Measurements from ENCODE around the gene JAGN1. TPM values are rescaled to one million over a fixed set of nuclear protein-coding genes. Genes with fewer than 3 reads are reported as not detected.
A peak's percentile ranks its signal among the peaks of the same experiment; 100 is the strongest.
"Not testable (repeated sequence)": the region's sequence is repeated elsewhere in the genome, so short reads cannot be mapped to it uniquely, and the experiment has no call there.

Gene JAGN1
- total RNA-seq, 1 donor from 2014 or later = 13.2 TPM

DNA sequence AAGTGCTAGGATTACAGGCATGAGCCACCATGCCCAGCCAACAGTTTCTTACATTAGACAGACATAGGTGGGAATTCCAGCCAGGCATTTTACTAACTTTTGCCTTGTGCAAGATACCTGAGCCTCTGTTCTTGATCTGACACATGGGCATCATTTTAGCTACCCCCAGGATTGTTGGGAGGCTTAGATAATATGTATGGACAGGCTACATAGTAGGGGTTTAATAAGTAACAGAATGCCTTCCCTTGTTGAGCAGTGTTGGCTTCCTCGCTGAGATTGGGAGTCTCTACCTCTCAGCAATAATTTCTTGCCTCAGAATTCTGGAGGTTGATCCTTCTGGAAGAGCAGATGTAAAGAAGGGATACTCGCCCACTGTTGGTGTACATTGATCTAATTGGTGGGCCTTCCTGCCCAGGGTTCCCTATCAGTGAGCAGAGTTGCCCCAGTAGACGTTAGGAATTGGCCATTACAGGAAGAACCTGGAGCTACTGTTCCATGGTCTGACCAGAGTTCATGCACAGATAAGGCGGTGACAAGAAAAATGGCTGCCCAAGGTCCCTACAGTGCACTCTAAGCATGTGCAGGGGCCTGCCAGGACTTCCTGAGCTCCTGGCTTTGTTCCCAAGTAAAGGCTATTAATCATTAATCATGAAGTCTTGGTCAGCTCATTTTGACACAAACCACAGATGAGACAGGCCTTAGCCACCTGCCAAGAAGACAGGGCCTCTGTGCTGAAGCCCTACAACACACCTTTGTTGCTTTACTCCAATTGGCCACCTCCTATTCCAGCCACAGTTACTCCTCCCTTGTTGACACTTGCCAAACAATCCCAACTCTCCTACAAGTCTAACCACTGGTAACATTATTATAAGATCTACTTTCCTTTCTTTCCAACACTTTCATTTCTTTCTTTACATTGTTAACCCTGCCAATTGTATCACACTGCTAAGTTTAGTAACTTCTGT, 7.3 kb downstream of the JAGN1 start:
- no peak for DNase-seq (ENCODE audit: low spot score)

DNA sequence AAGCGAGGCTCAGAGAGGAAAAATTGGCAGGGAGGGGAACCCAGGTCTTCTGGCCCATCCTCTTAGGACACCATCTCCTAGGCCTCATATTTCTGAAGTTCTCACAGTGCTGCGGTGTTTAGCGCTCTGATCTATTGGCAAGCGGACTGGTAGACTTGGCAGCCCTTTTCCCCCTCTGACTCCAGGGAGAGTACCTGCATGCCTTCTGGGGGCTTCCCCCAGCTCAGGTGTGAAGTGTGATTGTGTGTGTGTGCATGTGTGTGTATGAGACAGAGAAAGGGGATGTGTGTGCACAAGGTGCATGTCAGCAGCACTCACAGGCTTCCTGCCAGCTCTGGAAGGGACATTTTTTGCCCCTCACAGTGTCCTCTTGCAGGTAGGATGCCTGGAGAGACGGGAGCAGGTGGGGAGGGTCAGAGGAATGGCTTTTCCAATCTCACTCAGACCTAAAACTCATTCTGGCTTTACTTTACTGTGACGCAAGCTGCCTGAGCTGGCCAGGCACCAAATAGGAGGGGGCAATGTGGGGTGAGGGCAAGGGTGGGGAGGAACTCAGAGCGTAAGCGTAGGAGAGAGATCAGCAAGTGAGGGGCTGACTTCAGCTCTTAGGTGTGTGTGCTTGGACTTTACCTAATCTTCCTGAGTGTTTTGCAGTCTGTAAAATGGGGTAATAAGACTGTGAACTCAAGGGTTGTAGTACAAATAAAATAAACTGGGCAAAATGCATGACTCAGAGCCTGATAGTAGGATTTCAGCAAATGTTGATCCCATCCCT, 8.2 kb downstream of the JAGN1 start:
- DNase-seq (ENCODE audit: low spot score) = no peak

DNA sequence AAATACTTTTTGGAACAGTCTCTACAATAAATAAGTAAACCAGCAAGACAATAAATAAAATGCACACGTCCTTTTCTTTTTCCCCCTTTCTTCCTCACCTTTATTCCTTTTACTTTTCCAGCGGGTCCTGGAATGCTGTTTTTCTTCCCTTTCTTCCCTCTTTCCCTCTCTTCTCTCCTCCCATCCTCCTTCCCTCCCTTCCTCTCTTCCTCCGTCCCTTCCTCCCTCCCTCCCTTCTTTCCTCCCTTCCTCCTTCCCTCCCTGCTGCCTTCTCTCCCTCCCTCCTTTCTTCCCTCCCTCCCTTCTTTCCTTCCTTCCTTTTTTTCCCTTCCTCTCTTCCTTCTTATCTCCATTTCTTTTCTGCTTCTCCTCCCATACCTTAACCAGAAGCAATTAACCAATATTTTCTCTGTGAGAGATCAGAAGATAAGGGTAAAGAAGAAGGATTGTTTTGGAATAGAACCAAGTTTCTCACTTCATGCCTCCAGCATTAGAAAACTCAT, 8.9 kb downstream of the JAGN1 start:
- no peak for DNase-seq (ENCODE audit: low spot score)

DNA sequence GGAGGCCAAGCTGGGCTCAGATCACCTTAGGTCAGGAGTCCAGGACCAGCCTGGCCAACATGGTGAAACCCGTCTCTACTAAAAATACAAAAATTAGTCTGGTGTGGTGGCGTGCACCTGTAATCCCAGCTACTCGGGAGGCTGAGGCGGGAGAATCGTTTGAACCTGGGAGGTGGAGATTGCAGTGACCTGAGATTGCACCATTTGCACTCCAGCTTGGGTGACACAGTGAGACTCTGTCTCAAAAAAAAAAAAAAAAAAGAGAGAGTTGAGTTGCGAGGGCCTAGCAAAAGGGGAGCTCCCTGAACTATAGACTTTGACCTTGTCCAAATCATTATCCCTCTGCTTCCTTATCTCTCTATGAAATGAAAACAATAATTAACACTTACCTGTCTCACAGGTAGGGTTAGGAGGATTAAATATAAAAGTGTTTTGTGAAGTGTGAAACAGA, 10.6 kb downstream of the JAGN1 start:
- DNase-seq (ENCODE audit: low spot score) = not testable (repeated sequence)

DNA sequence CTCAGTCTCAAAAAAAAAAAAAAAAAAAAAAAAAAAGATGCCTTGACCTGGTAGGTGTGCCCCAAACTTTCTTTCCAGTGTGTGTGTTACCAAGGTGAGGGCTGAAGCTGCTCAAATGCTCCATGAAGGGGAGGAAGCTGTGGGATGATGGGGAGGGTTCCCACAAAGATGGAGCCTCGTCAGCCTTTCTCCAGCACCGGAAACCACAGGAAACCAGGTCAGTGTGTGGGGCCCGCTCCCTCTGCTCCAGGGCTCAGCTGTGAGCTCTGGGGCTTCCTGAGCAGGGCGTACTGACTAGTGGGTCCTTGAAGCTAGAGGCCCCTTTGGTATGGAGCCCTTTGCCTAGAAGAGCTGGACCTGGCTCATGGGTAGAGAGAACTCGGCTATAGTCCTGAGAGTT, 11.6 kb downstream of the JAGN1 start:
- no peak for DNase-seq (ENCODE audit: low spot score)

DNA sequence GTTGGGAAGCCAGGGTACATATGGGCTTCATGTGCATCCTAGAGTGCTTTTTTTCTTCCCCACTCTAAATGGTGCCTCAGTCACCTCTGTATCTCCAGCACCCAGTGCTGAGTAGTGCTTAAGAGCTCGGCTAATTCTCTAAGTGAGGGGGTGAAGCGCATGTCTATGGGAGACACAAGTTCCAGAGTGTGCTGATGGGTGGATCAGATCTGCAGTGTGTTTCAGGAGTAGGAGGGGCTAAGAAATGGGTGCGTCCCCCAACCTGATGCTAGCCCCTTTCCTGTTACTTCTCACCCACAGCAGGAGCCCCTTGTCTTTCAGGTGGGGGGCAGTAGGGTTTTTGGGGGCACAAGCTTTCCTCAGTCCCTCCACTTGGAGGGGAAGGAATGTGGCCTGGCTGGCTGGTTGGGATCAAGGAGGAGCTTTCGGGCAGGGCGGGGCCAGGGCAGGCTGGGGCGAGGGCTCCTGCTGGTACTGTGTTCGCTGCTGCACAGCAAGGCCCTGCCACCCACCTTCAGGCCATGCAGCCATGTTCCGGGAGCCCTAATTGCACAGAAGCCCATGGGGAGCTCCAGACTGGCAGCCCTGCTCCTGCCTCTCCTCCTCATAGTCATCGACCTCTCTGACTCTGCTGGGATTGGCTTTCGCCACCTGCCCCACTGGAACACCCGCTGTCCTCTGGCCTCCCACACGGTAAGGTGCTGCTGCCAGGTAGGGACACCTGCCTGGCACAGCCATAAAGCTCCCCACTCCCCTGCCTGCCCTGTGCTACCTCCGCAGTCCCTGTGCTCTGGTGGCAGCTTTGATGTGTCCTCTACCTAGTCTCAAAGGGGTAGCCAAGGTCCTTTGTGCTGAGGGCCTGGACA, 12.2 kb downstream of the JAGN1 start, which contains the start of gene IL17RE:
TSS of gene IL17RE (plus strand) at position 477 of the 866 bp plus-strand sequence. CDS start at position 562, 85 bp downstream.
- peak; percentile 58 for DNase-seq (ENCODE audit: low spot score)

DNA sequence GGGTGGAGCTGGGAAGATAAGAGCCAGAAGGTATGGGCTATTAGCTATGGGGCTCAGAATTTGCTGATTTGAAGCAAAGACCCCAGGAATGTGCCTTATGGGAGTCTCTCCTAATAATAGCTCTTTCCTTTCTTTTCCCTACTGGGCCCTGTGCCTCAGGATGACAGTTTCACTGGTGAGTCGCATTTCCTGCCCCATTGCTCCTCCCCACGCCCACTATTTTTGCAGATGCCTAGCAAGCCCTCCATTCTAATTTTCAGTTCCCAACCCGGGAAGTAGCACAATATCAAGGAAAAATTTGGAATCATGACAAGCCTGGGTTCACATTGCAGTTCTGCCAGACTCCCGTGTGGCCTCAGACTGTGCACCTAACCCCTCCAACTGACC, 12.8 kb downstream of the JAGN1 start:
- no peak for DNase-seq (ENCODE audit: low spot score)

DNA sequence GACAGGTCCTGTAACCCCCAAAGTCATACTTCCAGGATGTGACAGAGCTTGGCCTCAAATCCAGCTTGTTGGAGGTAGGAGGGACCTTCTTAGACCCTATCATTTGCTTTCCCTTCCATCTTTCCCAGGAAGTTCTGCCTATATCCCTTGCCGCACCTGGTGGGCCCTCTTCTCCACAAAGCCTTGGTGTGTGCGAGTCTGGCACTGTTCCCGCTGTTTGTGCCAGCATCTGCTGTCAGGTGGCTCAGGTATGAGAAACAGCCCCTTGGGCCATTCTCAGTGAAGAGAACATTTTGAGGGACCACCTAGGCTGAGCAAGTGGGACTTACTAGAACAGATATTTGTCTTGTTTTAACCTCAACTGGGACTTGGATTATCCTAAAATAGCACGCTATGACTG, 13.5 kb downstream of the JAGN1 start:
- DNase-seq (ENCODE audit: low spot score) = no peak

DNA sequence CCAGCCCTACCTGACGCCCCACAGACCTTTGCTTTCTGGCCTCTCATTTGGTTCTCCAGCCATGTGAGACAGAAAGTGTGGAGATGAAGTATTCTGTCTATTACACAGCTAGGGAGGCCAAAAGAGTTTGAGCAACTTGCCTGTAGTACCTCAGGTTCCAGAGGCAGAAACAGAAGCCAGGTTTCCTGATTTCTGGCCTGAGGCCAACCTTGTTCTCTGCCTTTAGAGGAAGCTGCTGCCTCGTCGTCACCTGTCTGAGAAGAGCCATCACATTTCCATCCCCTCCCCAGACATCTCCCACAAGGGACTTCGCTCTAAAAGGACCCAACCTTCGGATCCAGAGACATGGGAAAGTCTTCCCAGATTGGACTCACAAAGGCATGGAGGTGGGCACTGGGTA, 16.1 kb downstream of the JAGN1 start:
- no peak for DNase-seq (ENCODE audit: low spot score)

DNA sequence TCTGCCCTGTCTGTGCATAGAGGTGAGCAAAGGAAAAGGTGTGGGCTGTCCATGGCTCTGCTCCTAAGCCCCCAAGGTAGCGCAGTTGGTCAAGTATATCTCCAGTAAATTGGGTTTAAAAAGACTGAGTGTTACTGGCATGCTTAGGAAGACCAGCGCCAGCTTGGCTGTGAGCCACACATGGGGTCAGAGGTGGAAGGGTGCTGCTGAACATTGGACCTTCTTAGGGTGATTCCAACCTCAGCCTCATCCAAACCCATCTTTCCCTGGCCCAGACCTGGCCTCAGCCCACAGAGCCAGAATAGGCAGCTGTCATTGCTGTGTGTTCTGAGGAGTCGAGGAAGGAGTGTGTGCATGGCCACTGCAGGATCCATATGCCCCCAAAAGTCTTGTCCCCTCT, 17.9 kb downstream of the JAGN1 start:
- no peak for DNase-seq (ENCODE audit: low spot score)

DNA sequence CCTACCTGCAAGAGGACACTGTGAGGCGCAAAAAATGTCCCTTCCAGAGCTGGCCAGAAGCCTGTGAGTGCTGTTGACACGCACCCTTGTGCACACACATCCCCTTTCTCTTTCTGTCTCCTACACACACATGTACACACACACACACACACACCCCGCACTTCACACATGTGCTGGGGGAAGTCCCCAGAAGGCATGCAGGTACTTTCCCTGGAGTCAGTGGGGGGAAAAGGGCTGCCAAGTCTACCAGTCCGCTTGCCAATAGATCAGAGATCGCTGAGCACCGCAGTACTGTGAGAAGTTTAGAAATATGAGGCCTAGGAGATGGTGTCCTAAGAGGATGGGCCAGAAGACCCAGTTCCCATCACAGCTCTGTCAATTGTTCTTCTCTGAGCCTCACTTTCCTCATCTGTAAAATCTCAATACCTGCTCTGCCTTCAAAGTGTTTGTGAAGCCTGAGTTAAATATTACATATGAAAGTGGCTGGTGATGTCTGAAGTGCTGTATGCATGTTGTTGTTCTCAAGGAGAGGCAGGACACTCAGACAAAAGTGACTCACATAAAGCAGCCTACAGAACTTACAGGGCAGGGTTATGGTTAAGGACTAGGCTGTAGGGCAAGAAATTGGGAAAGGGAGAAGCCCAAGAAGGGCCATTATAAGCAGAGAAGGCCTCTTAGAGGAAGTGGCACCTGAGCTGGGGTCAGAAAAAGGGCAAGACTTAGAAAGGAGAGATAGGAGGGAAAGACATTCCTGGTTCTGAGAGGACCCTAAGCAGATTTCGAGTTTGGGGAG, 19.0 kb downstream of the JAGN1 start:
- DNase-seq (ENCODE audit: low spot score) = no peak

DNA sequence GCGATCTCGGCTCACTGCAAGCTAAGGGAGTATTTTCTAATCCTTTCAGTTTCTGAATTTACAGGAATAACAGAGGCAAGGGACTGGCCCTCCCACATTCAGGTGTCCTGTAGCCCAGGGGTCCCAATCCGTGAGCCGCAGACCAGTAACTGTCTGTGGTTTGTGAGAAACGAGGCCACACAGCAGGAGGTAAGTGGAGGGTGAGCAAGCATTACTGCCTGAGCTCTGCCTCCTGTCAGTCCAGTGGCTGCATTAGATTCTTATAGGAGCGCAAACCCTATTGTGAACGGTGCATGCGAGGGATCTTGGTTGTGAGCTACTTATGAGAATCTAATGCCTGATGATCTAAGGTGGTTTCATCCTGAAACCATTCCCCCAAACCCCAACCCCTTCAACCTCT, 21.5 kb downstream of the JAGN1 start:
- no peak for DNase-seq (ENCODE audit: low spot score)

DNA sequence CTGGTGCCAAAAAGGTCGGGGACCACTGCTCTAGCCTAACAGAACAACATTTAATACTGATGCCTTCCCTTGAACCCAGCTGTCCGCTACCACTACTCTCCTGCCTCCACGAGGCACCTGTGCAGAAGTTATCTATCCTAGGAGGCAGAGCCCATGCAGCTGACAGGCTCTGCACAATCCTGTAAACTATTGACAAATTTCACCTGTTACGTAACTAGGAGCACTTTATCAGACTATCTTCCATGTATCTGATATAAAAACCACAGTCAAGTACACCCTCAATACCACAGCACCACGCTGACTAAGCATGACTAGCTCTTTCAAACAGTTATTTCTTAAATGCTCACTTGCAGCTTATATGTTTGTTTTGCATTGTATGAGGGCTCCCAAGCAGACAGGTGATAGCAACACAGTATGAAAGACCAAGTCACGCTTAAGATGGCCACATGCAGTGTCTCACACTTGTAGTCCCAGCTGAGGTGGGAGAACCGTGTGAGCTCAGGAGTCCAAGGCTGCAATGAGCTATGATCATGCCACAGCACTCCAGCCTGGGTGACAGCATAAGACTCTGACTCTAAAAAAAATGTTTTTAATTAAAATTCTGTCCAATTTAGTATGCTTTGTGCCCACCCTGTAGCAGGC, 22.0 kb downstream of the JAGN1 start:
- no peak for DNase-seq (ENCODE audit: low spot score)

DNA sequence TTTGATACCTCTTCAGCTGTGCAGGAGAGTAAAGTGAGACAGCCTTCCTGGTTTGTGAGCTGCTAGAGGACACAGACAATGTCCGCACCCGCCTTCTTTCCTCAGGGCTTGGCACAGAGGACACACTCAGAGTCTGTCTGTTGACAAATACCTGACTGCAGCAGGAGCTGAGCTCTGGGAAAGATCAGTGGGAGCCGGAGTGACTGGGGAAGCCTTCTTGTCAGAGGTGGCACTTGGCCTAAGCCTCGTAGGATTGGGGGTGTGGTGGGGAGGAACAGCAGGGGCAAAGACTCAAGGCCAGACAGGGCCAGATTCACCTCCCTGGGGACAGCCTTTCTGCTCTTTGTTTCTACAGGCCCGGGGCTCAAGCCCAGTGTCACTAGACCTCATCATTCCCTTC, 23.2 kb downstream of the JAGN1 start:
- DNase-seq (ENCODE audit: low spot score) = no peak

DNA sequence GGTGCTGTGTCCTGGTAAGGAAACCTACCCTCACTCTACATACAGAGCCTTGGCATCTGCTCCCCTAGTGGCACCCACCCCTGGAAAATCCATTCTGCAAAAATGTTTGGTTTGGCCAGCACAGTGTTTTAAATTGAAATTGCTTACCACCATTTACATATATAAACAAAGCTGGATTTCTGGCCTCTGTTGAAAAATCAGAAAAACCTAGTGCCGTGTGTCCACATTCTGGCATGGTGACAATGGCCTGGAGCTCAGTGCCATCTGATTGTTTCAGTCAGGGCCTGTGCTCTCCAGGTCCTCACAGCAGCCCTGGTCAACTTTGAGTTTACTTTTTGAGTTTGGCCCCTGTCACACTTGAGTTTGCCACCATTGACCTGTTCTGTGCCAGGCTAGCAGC, 23.6 kb downstream of the JAGN1 start:
- no peak for DNase-seq (ENCODE audit: low spot score)

DNA sequence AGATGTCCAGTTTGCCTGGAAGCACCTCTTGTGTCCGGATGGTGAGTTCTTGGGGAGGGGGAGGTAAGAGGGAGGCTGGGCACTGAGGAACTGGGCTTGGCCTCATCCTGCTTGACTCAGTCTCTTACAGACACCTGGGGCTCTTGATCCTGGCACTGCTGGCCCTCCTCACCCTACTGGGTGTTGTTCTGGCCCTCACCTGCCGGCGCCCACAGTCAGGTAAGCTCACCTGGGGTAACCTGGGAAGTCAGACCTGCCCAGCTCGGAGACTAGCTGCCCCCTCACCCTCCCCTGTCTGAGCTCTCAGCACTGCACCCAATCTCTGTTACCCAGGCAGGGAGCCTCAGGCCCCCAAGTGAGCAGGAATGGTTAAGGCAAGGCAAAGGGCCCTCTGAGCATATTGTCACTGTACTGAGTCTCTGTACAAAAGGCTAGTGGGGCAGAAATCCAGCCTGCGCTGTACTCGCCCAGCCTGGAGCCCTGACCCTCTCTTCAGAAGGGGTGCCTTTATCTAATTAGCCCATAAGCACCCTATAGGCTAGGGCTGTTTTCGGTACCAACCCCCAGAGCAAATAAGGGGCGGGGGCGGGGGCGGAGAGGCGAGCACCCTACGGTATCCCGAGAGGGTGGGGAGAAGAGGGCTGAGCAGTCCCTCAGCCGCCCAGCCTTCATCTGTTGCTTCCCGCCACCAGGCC, 24.3 kb downstream of the JAGN1 start:
- DNase-seq (ENCODE audit: low spot score) = no peak

DNA sequence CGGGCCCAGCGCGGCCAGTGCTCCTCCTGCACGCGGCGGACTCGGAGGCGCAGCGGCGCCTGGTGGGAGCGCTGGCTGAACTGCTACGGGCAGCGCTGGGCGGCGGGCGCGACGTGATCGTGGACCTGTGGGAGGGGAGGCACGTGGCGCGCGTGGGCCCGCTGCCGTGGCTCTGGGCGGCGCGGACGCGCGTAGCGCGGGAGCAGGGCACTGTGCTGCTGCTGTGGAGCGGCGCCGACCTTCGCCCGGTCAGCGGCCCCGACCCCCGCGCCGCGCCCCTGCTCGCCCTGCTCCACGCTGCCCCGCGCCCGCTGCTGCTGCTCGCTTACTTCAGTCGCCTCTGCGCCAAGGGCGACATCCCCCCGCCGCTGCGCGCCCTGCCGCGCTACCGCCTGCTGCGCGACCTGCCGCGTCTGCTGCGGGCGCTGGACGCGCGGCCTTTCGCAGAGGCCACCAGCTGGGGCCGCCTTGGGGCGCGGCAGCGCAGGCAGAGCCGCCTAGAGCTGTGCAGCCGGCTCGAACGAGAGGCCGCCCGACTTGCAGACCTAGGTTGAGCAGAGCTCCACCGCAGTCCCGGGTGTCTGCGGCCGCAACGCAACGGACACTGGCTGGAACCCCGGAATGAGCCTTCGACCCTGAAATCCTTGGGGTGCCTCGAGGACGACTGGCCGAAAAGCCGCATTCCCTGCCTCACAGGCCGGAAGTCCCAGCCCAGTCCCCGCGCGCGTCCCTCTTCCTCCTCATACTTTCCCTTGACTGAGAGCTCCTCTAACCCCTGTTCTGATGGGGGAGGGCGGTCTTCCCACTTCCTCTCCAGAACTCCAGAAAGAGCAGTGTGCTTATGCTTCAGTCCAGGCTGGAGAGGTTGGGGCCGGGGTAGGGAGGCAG, 25.1 kb downstream of the JAGN1 start:
- peak; percentile 93 for DNase-seq (ENCODE audit: low spot score)

DNA sequence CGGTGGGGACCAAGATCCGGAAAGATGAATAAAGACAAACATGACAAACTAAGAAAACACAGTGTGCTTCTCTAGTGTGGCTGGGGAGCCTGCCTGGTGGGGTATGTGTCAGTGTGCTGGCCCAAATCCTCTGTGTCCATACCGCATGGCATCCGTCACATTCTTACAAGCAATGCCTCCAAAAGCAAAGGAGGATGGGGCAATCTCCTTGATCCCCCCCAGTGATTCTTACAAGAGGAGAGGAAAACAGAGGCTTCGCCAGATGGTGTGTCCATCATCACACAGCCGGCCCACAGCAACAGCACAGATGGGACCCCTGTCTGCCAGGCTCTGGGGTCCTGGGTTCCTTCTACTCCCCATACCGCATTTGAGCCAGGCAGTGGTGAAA, 25.9 kb downstream of the JAGN1 start:
- peak; percentile 41 for DNase-seq (ENCODE audit: low spot score)

Data from umbilical cord (tissue), 2 donors.